B cell (primary cell): ENCODE data around the gene FAM107B. TPM values are rescaled to one million over a fixed set of nuclear protein-coding genes. Genes with fewer than 3 reads are reported as not detected.

Experiments used
- ATAC-seq: fragments of 200-7000 bp; cut with Tn5 transposase; one replicate; pipeline ENCODE4 v1.10.0; 2021; ENCODE audit warnings: low read depth, mild to moderate bottlenecking, moderate number of reproducible peaks, moderate library complexity
- CTCF ChIA-PET: fragments of 350-600 bp; sonication (Branson Sonifier 250); formaldehyde crosslinking; loops from one replicate; lab custom pipeline; 2021; ENCODE audit warnings: antibody characterized with exemption, inconsistent platforms; lab: Charles Lee
- POLR2A ChIA-PET: fragments of 350-600 bp; sonication (Branson Sonifier 250); formaldehyde crosslinking; loops from one replicate; lab custom pipeline; 2021; ENCODE audit warnings: antibody characterized with exemption; lab: Charles Lee
- DNase-seq: peaks from one replicate; pipeline ENCODE4 v3.0.0; 2013
- H2AFZ ChIP-seq: 2 replicates; pipeline ENCODE4 v1.6.1; 2012; ENCODE audit warnings: mild to moderate bottlenecking, low read depth, low read length; ENCODE audit not compliant: insufficient read depth, poor library complexity, severe bottlenecking
- H3K27ac ChIP-seq, 2 donors: 1 replicate in 1 of 2; 2 replicates in 1 of 2; pipeline ENCODE4 v1.5.1; 2012 to 2013; ENCODE audit warnings: low read length in 2 of 2, mild to moderate bottlenecking in 2 of 2, moderate library complexity in 1 of 2
- H3K27me3 ChIP-seq, 4 experiments: fragments of 200-600 bp in 1 of 4; sonication (generic) in 1 of 4; replicated peaks in 1 of 4; 1 replicate in 2 of 4; 2 replicates in 2 of 4; pipeline versions ENCODE4 v1.6.1 to v1.7.0; 2013 to 2016; ENCODE audit warnings: low read length in 3 of 4, mild to moderate bottlenecking in 2 of 4, mixed read lengths in 1 of 4, moderate library complexity in 1 of 4; ENCODE audit not compliant: insufficient read depth in 4 of 4, control insufficient read depth in 3 of 4; ENCODE audit errors: control extremely low read depth in 1 of 4
- H3K36me3 ChIP-seq, 2 experiments: replicated peaks in 1 of 2; 1 replicate in 1 of 2; 2 replicates in 1 of 2; pipeline versions ENCODE4 v1.6.1 to v1.7.1; 2013; ENCODE audit warnings: low read length in 1 of 2; ENCODE audit not compliant: insufficient read depth in 2 of 2, control insufficient read depth in 1 of 2; ENCODE audit errors: control extremely low read depth in 1 of 2, extremely low read depth in 1 of 2
- H3K4me1 ChIP-seq, 2 donors: fragments of 200-600 bp in 1 of 2; sonication (generic) in 1 of 2; 1 replicate in 1 of 2; 2 replicates in 1 of 2; pipeline versions ENCODE4 v1.5.1 to v1.6.1; 2013 to 2017; ENCODE audit warnings: low read length in 2 of 2; ENCODE audit not compliant: control insufficient read depth in 2 of 2, insufficient read depth in 2 of 2
- H3K4me2 ChIP-seq: replicated peaks from 2 replicates; pipeline ENCODE3; 2012; ENCODE audit warnings: mild to moderate bottlenecking, low read depth, low read length; ENCODE audit not compliant: poor library complexity, severe bottlenecking
- H3K4me3 ChIP-seq, 5 experiments: fragments of 200-600 bp in 1 of 5; sonication (generic) in 1 of 5; 1 replicate in 3 of 5; 2 replicates in 2 of 5; pipeline versions ENCODE4 v1.5.1 to v1.7.0; 2011 to 2016; ENCODE audit warnings: low read length in 4 of 5, mild to moderate bottlenecking in 4 of 5, low read depth in 2 of 5, control low read depth in 1 of 5, moderate library complexity in 1 of 5; ENCODE audit not compliant: insufficient read depth in 1 of 5; ENCODE audit errors: control extremely low read depth in 1 of 5, extremely low read depth in 1 of 5
- H3K79me2 ChIP-seq: fragments of 200-600 bp; sonication (generic); one replicate; pipeline ENCODE4 v1.6.0; 2016; ENCODE audit warnings: low read length; ENCODE audit not compliant: control insufficient read depth, insufficient read depth
- H3K9ac ChIP-seq: fragments of 200-600 bp; sonication (generic); 2 replicates; pipeline ENCODE4 v1.6.1; 2017; ENCODE audit warnings: mild to moderate bottlenecking, low read length, moderate library complexity
- H3K9me3 ChIP-seq, 3 donors: one replicate each; pipeline versions ENCODE4 v1.6.1 to v1.7.1; 2013; ENCODE audit warnings: low read length in 2 of 3; ENCODE audit not compliant: control insufficient read depth in 2 of 3, insufficient read depth in 1 of 3; ENCODE audit errors: control extremely low read depth in 1 of 3
- H4K20me1 ChIP-seq: 2 replicates; pipeline ENCODE4 v1.6.0; 2012; ENCODE audit warnings: mild to moderate bottlenecking, low read length; ENCODE audit not compliant: insufficient read depth, control insufficient read depth, poor library complexity, severe bottlenecking
- H3K27ac Mint-ChIP-seq: one replicate; pipeline ENCODE4 v1.8.0; 2021; ENCODE audit warnings: mixed read lengths
- H3K27me3 Mint-ChIP-seq: one replicate; pipeline ENCODE4 v1.8.0; 2021; ENCODE audit warnings: mixed read lengths
- H3K4me1 Mint-ChIP-seq: one replicate; pipeline ENCODE4 v1.8.0; 2021; ENCODE audit warnings: mixed read lengths
- H3K4me3 Mint-ChIP-seq: one replicate; pipeline ENCODE4 v1.8.0; 2021; ENCODE audit warnings: mixed read lengths
- H3K9me3 Mint-ChIP-seq: one replicate; pipeline ENCODE4 v1.8.0; 2022; ENCODE audit warnings: mixed read lengths; ENCODE audit not compliant: insufficient read depth
- CTCF ChIP-seq: fragments of 200-600 bp; IDR thresholded peaks from one replicate; pipeline ENCODE4 v1.8.0; 2022; ENCODE audit warnings: antibody characterized with exemption, mild to moderate bottlenecking
- EZH2 ChIP-seq: IDR thresholded peaks from 2 replicates; pipeline ENCODE4 v1.6.1; 2012; ENCODE audit warnings: borderline replicate concordance, low read depth, mild to moderate bottlenecking, moderate library complexity, low read length; ENCODE audit not compliant: insufficient read depth, poor library complexity, severe bottlenecking
- WGBS: methylation state at CpG from one replicate; pipeline ENCODE4 v1.1.5; 2013; ENCODE audit warnings: missing lambda C conversion rate; ENCODE audit not compliant: insufficient coverage; 5-methylcytosine and 5-hydroxymethylcytosine counted together
- intact Hi-C: fragments of 100-400 bp; cut with micrococcal nuclease; formaldehyde crosslinking; loops from one replicate; pipeline ENCODE4 v1.10.0; 2022
- polyA plus RNA-seq: library from polyadenylated mRNA; depleted of rRNA; stranded (reverse); fragments of >200 nt; gene quantifications from 2 replicates; pipeline ENCODE4 v1.2.3, GENCODE V29; 2012
- total RNA-seq, 2 donors: library from RNA; stranded (reverse); fragments of 120-200 nt in 1 of 2; gene quantifications; 1 replicate in 1 of 2; 2 replicates in 1 of 2; pipeline versions ENCODE4 v1.2.3 to v1.2.4, GENCODE V29; 2013 to 2022

The FAM107B gene
- total and polyA plus RNA-seq, 2 donors (not counting 1 experiment from before 2014, with no cell fraction given) = 31.9 to 318 TPM

- ChIA-PET POLR2A (no interaction called here), CTCF (interaction anchor here (0.5 to 2.9 kb wide), 7 partner anchors 14 to 294 kb away, joined by 3 to 18 read pairs (median 3); partner anchors contain the start of genes CDNF, HSPA14 and MSANTD7)
- H3K4me2 ChIP-seq = peak overlapping the region; percentile 56
- ATAC-seq = no peak
- peaks cover 49% of the 10 kb centered on the region for H4K20me1 ChIP-seq
- intact Hi-C loops = no loop called here
- H3K36me3 ChIP-seq = peaks cover 0 to 51% of the 10 kb centered on the region in 2 experiments
- peak overlapping the region; percentile 40 for H3K4me3 Mint-ChIP-seq
- H3K9ac ChIP-seq = peak overlapping the region; percentile 15
- peak overlapping the region; percentile 40 for H2AFZ ChIP-seq
- H3K27me3 ChIP-seq = no peaks in the 10 kb centered on the region
- H3K27ac ChIP-seq = peak overlapping the region; percentile 53 to 56
- DNase-seq = no peak
- no peaks in the 10 kb centered on the region for H3K9me3 Mint-ChIP-seq
- H3K79me2 ChIP-seq = peaks cover 100% of the 10 kb centered on the region
- peaks cover 25 to 28% of the 10 kb centered on the region in 2 donors for H3K4me1 ChIP-seq
- H3K27ac Mint-ChIP-seq = peak overlapping the region; percentile 81
- no peak for TF ChIP-seq EZH2
- TF ChIP-seq CTCF = peak; percentile 32
- H3K4me3 ChIP-seq = no peak overlapping the region
- peaks cover 77% of the 10 kb centered on the region for H3K4me1 Mint-ChIP-seq
- H3K9me3 ChIP-seq = no peaks in the 10 kb centered on the region
- WGBS = 5% methylated on average over 8 of the region's 11 CpGs
- no peaks in the 10 kb centered on the region for H3K27me3 Mint-ChIP-seq
Observed at GRCh38 chr10:14543046-14543903, 231.4 kb downstream of the FAM107B start.

GRCh38 chr10:14541379-14541778, 233.3 kb downstream of the FAM107B start:
- CTCF ChIA-PET = interaction anchor here (0.9 to 2.0 kb wide), 2 partner anchors 277 to 282 kb away, joined by 3 to 9 read pairs; no protein-coding TSS in a partner anchor
- no peak for TF ChIP-seq EZH2
- TF ChIP-seq CTCF = no peak
- Histone ChIP-seq H3K36me3 (peaks cover 0 to 55% of the 10 kb centered on the region in 2 experiments), H2AFZ (no peak overlapping the region), H3K9ac (no peak overlapping the region), H3K4me2 (no peak overlapping the region), H3K79me2 (peaks cover 99% of the 10 kb centered on the region), H3K27ac (no peak overlapping the region), H3K27me3 (no peaks in the 10 kb centered on the region), H3K4me1 (peaks cover 23 to 24% of the 10 kb centered on the region in 2 donors), H4K20me1 (peaks cover 53% of the 10 kb centered on the region), H3K9me3 (no peaks in the 10 kb centered on the region), H3K4me3 (no peak overlapping the region)
- no peak for DNase-seq
- Mint-ChIP-seq H3K27me3 (no peaks in the 10 kb centered on the region), H3K4me1 (peaks cover 66% of the 10 kb centered on the region), H3K27ac (no peak overlapping the region), H3K9me3 (no peaks in the 10 kb centered on the region), H3K4me3 (no peak overlapping the region)
- ATAC-seq = no peak
- intact Hi-C loops = no loop called here
- POLR2A ChIA-PET = no interaction called here
- 97% methylated on average over 9 of the region's 9 CpGs for WGBS
